Erythroblast (primary cell): ENCODE data around the gene ADAM12.

Experiments
- GATA1 ChIP-seq: IDR thresholded peaks from 2 replicates; pipeline ENCODE4 v1.6.1; 2011; ENCODE audit warnings: low read depth, mild to moderate bottlenecking, control low read depth, low read length, moderate library complexity
- POLR2A ChIP-seq: IDR thresholded peaks from 2 replicates; pipeline ENCODE4 v1.6.1; 2011; ENCODE audit warnings: mild to moderate bottlenecking, low read length

- TF ChIP-seq POLR2A (no peak), GATA1 (no peak)
Measured at GRCh38 chr10:126085806-126086205, 302.5 kb downstream of the ADAM12 start.
